EH (cell line): ENCODE data around the gene FOSB.
A peak's percentile ranks its signal among the peaks of the same experiment; 100 is the strongest.
"Not testable (repeated sequence)": the region's sequence is repeated elsewhere in the genome, so short reads cannot be mapped to it uniquely, and the experiment has no call there.

ENCODE experiments used
- DNase-seq: peaks from one replicate; pipeline ENCODE4 v3.0.0-alpha.2; 2015; ENCODE audit warnings: low read depth

Gene FOSB

GRCh38 chr19:45506989-45507871, 39.4 kb downstream of the FOSB start, which contains the start of gene VASP:
Gene VASP (plus strand): TSS chr19:45507479. CDS start chr19:45507772, 293 bp downstream.
- peak; percentile 88 for DNase-seq

GRCh38 chr19:45507872-45508416, 40.1 kb downstream of the FOSB start:
- DNase-seq: peak; percentile 46

GRCh38 chr19:45508417-45508860, 40.6 kb downstream of the FOSB start:
- peak; percentile 57 for DNase-seq

- peak; percentile 91 for DNase-seq
Measured at GRCh38 chr19:45508861-45509691, 41.3 kb downstream of the FOSB start.

- no peak for DNase-seq
Measured at GRCh38 chr19:45509692-45510015, 41.9 kb downstream of the FOSB start.

- DNase-seq: not testable (repeated sequence)
Measured at GRCh38 chr19:45510352-45510751, 42.6 kb downstream of the FOSB start.

GRCh38 chr19:45511074-45511473, 43.3 kb downstream of the FOSB start:
- DNase-seq: no peak

- DNase-seq: no peak
Measured at GRCh38 chr19:45512881-45513483, 45.2 kb downstream of the FOSB start.

- DNase-seq: no peak
Measured at GRCh38 chr19:45514376-45515051, 46.7 kb downstream of the FOSB start.

- no peak for DNase-seq
Measured at GRCh38 chr19:45515081-45515624, 47.4 kb downstream of the FOSB start.

- DNase-seq: no peak
Measured at GRCh38 chr19:45515807-45516401, 48.1 kb downstream of the FOSB start.

GRCh38 chr19:45517238-45517637, 49.4 kb downstream of the FOSB start:
- no peak for DNase-seq

- no peak for DNase-seq
Measured at GRCh38 chr19:45517641-45518468, 50.1 kb downstream of the FOSB start.

- no peak for DNase-seq
Measured at GRCh38 chr19:45518469-45518826, 50.7 kb downstream of the FOSB start.

GRCh38 chr19:45522010-45522941, 54.5 kb downstream of the FOSB start:
- DNase-seq: no peak

- peak; percentile 83 for DNase-seq
Measured at GRCh38 chr19:45523642-45524256, 56.0 kb downstream of the FOSB start.

GRCh38 chr19:45524575-45525129, 56.9 kb downstream of the FOSB start:
- DNase-seq: no peak
